OCI-M1 (cell line): ENCODE data around the gene ANO3.
"Not testable (repeated sequence)": the region's sequence is repeated elsewhere in the genome, so short reads cannot be mapped to it uniquely, and the experiment has no call there.

Experiments used
- DNase-seq: peaks from one replicate; lab custom pipeline; 2025; lab: John Stamatoyannopoulos, UW

Gene ANO3

DNA sequence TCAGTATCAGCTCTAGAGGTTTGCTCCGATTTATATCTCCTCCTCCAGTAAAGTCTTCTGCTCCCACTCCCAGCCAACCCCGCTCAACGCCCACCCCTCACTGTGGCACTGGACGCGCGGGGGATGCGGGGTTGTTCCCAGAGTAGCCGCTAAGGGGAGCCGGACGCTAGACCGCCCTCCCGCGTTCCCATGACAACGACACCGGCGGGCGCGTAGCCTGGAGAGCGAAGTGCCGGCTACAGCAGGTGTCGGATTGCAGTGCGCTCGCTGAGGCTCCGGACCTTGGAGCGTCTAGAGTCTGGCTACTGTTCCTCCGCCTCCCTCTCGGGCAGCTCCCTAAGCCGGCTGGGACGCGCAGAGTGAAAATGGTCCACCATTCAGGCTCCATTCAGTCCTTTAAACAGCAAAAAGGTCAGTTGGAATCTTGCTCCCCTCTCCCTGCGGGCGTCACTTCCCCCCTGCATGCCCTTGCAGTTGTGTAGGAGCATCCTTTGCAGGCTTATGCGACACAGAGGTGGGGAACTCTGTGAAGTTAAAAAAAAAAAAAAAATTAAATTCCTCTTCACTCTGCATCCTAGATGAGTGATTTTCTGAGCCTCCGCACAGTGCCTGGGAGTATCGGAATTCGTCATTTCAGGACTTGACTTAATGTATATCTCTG, at the start of gene ANO3:
ANO3 (plus strand) TSS at position 220 of the 661 bp plus-strand sequence; CDS start at position 366, 146 bp downstream.
- DNase-seq, result no peak

- no peak for DNase-seq
Observed at GRCh38 chr11:26283852-26284408, 48.0 kb upstream of the ANO3 start.

- no peak for DNase-seq
Observed at GRCh38 chr11:26285608-26286007, 46.3 kb upstream of the ANO3 start.

DNA sequence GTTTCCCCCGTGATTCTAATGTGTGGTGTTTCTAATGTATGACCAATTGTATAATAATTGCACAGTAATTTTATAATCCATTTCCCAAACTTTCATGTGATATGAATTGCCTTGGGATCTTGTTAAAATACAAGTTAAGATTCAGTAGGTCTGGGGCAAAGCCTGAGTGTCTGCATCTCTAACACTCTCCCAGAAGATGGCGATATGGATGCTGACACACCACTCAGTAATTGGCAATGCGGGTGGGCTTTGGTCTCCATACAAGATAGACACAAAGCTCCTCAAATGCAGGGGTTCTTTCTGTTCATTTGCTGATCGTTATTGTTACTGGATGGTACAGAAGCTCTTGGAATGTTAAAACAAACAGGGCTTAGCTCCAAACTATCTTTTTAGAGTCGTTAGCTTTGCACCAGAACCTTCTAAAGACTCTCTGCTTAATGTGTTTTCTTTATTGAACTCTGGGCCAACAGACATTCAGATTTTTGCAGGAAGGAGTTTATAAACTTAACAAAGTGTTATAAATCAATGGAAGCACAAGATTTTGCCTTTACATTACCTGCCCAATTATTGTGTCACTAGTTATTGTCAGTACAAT, 45.4 kb upstream of the ANO3 start:
- peak; percentile 51 for DNase-seq

GRCh38 chr11:26287067-26287518, 44.8 kb upstream of the ANO3 start:
- no peak for DNase-seq

DNA sequence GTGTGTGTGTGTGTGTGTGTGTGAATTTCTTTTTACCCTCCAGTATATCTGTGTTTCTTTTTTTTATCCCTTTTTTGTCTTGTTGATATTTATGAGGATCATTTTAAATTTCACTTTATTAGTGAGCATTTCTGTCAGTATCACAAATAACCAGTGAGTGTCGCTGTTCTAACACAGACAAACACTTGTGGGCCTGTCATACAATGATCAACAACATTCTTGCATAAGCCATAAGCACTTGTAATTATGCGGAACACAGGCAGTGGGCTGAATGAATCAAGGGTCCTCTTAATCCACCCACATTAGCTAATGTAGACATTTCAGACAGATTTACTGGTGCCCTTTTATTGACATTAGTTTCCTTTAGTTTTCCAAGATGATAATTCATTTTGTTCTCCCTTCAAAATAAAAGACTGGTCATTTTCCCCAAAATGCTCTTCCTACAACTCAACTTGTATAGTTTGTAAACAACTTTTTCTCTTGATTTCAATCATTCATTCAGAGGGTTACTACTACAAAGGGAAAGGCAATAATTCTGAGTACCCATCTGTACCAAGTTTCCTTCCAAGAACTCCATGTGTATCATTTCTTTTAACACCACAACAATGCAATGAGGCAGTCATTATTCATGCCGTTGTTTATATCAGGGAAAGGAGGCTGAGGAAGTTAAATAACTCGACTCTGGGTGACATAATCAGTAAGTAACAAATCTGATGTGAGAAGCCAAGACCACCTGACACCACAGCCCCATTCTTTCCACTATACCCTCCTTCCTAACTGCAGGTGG, 34.5 kb upstream of the ANO3 start:
- peak; percentile 78 for DNase-seq

- DNase-seq, result not testable (repeated sequence)
Observed at GRCh38 chr11:26316372-26316771, 15.6 kb upstream of the ANO3 start.

DNA sequence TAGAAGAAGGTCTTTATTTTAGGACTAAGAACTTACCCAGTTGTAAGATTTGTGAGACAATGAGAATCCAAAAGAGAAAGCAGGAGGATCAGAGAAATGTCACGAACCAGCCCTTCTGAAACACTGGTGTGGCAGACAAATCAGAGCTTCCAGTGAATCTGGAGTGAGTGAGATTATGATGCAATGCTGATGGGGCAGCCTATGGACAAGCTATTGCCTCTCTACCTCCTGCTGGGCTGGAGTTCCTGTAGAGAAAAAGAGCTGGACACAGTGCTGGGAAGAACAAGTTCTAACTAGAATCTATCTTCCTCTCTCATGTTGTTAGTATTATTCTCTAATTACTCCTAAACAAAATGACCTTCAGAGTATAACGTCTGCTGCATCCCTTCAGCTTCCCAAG, 12.0 kb upstream of the ANO3 start:
- peak; percentile 6 for DNase-seq

- no peak for DNase-seq
Observed at GRCh38 chr11:26321516-26321915, 10.4 kb upstream of the ANO3 start.

DNA sequence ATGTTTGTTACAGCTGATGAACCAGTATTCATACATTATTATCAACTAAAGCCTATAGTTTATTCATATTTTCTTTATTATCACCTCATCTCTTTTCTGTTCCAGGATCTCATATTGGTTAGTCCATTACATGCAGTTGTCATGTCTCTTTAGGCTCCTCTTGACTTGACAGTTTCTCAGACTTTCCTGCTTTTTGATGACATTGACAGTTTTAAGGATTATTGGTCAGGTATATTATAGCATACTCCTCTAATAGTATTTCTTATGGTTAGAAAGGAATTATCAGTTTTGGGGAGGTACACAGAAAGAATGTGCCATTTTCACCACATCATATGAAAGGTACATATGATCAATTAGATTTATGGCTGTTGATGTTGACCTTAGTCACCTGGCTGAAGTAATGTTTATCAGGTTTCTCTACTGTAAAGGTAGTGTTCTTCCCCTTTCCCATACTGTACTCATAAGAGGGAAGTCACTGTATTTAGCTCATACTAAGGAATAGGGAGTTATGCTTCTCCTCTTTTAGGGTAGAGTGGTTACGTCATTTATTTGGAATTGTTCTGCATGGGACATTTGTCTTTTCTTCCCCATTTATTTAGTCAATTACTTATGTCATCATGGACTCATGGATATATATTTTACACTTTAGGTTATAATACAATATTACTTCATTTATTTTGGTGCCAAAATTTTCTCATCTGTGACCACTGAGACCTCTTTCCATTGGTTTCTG, 9.4 kb upstream of the ANO3 start:
- no peak for DNase-seq

- peak; percentile 24 for DNase-seq
Observed at GRCh38 chr11:26323837-26324236, 8.1 kb upstream of the ANO3 start.

DNA sequence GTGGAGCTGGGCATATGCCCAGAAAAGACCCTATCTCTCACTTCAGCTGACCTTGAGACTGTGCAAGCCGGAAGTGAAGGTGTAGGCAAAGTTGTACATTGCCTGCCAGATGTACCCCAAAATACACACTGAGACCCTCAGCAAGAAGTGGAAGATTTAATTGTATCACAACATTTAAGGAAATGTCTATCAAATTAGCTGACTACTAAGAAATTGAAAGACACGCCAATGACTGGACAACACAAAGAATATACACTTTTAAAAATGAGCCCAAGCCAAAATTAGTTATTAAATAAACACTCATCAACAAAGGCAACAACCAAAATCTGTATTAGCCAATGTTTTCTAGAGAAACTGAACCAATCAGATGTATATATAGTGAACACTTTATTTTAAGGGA, 7.7 kb upstream of the ANO3 start:
- no peak for DNase-seq

GRCh38 chr11:26326793-26327400, 5.0 kb upstream of the ANO3 start:
- DNase-seq, result no peak

- no peak for DNase-seq
Observed at GRCh38 chr11:26329206-26329605, 2.7 kb upstream of the ANO3 start.

- no peak for DNase-seq
Observed at GRCh38 chr11:26330262-26330661, 1.7 kb upstream of the ANO3 start.

DNA sequence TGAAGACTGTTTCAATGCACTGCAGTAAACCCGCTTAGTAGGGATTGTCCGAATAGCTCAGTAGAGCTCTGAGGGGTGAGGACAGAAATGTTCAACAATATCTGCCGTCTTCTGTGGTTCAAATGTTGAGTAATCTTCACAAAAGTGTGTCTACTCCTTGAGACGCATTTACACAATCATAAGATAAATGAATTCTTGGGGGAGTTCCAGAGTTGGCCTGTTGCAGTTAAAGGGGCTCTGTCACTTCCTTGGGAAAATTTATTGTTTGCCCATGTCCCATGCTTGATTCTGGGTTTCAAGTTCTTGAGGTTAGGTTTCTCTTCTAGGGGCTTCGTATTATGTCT, 614 bp downstream of the ANO3 start:
- no peak for DNase-seq

GRCh38 chr11:26333906-26334305, 2.0 kb downstream of the ANO3 start:
- DNase-seq, result no peak

- no peak for DNase-seq
Observed at GRCh38 chr11:26335903-26336302, 4.0 kb downstream of the ANO3 start.

DNA sequence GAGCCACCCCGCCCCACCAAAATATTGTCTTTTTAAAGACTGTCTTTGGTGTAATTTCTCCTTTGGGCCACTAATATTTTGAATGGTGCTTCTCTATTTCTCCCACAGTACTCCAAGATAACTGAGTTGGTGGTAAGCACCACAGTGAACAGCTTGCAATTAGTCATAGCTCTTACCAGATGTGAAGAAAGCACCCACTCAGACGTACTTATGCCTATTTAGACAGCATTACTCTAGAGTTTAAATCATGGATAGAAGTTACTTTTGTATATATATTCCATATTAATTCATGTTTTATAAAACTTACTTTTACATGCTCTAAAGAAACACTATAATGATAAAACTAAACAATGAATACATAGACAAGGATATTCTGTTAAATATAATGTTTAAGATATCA, 12.7 kb downstream of the ANO3 start:
- DNase-seq, result peak; percentile 21

DNA sequence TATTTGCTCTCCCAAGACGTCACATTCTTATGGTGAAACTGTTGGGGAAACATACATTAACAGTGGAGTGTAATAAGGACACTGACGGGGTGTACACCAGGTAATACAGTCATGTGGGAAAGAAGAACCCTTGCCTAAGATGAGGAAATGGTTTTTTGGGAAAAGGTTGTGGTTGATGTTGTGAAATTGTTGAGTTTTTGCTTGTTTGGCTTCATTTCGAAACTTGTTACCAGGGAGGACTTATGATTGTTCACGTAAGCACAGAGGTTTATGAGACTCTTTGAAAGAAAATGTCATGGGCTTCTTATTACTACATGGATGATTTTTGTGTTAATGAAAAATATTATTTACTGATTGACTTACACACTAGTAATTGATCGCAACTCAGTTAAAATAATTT, 16.8 kb downstream of the ANO3 start:
- DNase-seq, result no peak

DNA sequence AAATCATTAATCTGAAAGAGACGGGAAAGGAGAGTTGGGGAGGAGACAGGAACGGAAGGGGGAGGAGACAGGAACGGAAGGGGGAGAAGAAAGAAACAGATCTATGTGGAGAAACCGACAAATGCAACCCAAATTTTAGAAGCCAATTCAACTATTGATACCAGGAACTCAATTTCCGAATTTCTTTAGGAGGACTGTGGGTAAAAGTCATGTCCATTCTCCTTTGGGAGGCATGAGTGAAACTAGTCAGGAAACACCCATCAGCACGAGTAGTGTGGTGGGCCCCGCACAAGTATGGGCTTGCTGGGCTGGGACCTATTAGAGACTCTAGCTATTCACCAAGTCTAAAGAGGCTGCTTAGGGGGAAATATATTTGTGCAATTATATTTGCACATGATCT, 18.1 kb downstream of the ANO3 start:
- DNase-seq, result no peak

DNA sequence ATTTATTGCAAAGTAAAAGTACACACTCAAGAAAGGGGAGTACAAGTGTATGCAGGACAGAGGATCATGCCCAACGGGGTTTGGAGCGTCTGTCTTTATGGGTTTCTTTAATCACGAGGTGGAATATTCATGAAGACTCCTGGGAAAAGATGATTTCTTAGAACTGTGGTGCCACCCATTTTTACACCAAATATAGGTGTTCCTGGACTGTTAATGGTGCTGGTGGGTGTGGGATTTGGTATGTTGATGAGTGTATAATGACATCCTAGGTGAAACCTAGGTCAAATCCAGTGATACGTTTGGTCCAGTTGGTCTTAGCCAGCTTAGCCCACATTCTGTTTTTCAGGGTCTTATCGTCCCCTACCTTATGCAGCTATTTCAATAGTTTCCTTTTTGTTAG, 21.1 kb downstream of the ANO3 start:
- DNase-seq, result no peak
